HEK293T (cell line): ENCODE results near the gene MYL12B.

Experiments
- CTCF ChIA-PET: fragments of 350-600 bp; formaldehyde crosslinking; extraction: SDS; loops from one replicate; lab custom pipeline; 2021; ENCODE audit warnings: antibody characterized with exemption, inconsistent platforms; lab: Yijun Ruan, JAX
- POLR2A ChIA-PET: fragments of 350-600 bp; formaldehyde crosslinking; extraction: SDS; loops from one replicate; lab custom pipeline; 2020; ENCODE audit warnings: antibody characterized with exemption, inconsistent platforms; lab: Yijun Ruan, JAX
- DNase-seq: peaks from one replicate; pipeline ENCODE4 v3.0.0; 2012; ENCODE audit warnings: mixed read lengths; ENCODE audit errors: extremely low spot score
- ARNT ChIP-seq: fragments of 450-650 bp; IDR thresholded peaks from 2 replicates; pipeline ENCODE4 v1.6.1; 2017; ENCODE audit warnings: mild to moderate bottlenecking
- BHLHE40 ChIP-seq: fragments of 450-650 bp; IDR thresholded peaks from 2 replicates; pipeline ENCODE4 v1.6.1; 2016; ENCODE audit warnings: mild to moderate bottlenecking, moderate library complexity, borderline replicate concordance
- CTBP1 ChIP-seq: fragments of 450-650 bp; IDR thresholded peaks from 2 replicates; pipeline ENCODE4 v1.6.1; 2016; ENCODE audit warnings: borderline replicate concordance
- ELF4 ChIP-seq: fragments of 450-650 bp; IDR thresholded peaks from 2 replicates; pipeline ENCODE4 v1.6.1; 2017; ENCODE audit warnings: antibody characterized with exemption
- FOXA1 ChIP-seq: fragments of 450-650 bp; IDR thresholded peaks from 2 replicates; pipeline ENCODE4 v1.6.1; 2016; ENCODE audit warnings: mild to moderate bottlenecking
- FOXK2 ChIP-seq: fragments of 450-650 bp; IDR thresholded peaks from 2 replicates; pipeline ENCODE4 v1.6.1; 2016; ENCODE audit warnings: mild to moderate bottlenecking
- FOXM1 ChIP-seq: fragments of 450-650 bp; IDR thresholded peaks from 2 replicates; pipeline ENCODE4 v1.6.1; 2017; ENCODE audit warnings: mild to moderate bottlenecking, borderline replicate concordance
- HDGF ChIP-seq: fragments of 450-650 bp; IDR thresholded peaks from 2 replicates; pipeline ENCODE4 v1.6.1; 2017; ENCODE audit warnings: antibody characterized with exemption, borderline replicate concordance
- L3MBTL2 ChIP-seq: fragments of 450-650 bp; conservative IDR thresholded peaks from 2 replicates; pipeline ENCODE4 v1.6.1; 2016; ENCODE audit warnings: mild to moderate bottlenecking
- LEF1 ChIP-seq: fragments of 450-650 bp; IDR thresholded peaks from 2 replicates; pipeline ENCODE4 v1.6.1; 2017; ENCODE audit warnings: mild to moderate bottlenecking, borderline replicate concordance
- NFRKB ChIP-seq: fragments of 450-650 bp; IDR thresholded peaks from 2 replicates; pipeline ENCODE4 v1.6.1; 2016; ENCODE audit warnings: mild to moderate bottlenecking, moderate library complexity
- SP1 ChIP-seq: fragments of 450-650 bp; IDR thresholded peaks from 2 replicates; pipeline ENCODE4 v1.6.1; 2017
- SUZ12 ChIP-seq: fragments of 450-650 bp; IDR thresholded peaks from 2 replicates; pipeline ENCODE4 v1.6.1; 2016; ENCODE audit warnings: mild to moderate bottlenecking
- TARDBP ChIP-seq: fragments of 450-650 bp; IDR thresholded peaks from 2 replicates; pipeline ENCODE4 v1.6.1; 2016
- ZNF384 ChIP-seq: fragments of 450-650 bp; IDR thresholded peaks from 2 replicates; pipeline ENCODE4 v1.6.1; 2016
- TF ChIP-seq, protein P1 (sequence below): fragments of 450-650 bp; IDR thresholded peaks from 2 replicates; pipeline ENCODE4 v1.6.1; 2016

MYL12B gene

DNA sequence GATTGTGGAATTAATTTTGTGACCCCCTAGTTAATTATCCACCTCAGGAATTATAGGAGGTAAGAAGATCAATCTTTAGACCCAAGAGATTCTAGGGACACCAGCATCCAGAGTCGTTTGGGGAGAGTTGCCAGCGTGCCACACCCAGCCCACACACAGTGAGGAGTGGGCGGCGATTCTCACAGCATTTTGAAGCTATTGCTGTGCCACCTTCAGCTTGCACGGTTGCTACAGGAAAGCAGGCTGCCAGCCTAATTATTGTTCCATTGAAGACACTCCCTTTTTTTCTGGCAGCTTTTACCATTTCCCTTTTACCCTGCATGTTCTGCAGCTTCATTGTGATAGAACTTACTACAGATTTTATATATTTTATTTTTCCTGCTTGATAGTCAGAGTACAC, 27.5 kb upstream of the MYL12B start:
- POLR2A ChIA-PET, result interaction anchor here (0.8 kb wide), 1 partner anchor 13 kb away, joined by 3 read pairs; no protein-coding TSS in a partner anchor
- CTCF ChIA-PET, result no interaction called here
- TF ChIP-seq SUZ12, result no peak
- no peak for TF ChIP-seq ZNF384
- no peak for TF ChIP-seq ARNT
- TF ChIP-seq NFRKB, result no peak
- TF ChIP-seq LEF1, result no peak
- TF ChIP-seq L3MBTL2, result no peak
- TF ChIP-seq FOXA1, result no peak
- no peak for TF ChIP-seq ELF4
- TF ChIP-seq, protein P1, sequence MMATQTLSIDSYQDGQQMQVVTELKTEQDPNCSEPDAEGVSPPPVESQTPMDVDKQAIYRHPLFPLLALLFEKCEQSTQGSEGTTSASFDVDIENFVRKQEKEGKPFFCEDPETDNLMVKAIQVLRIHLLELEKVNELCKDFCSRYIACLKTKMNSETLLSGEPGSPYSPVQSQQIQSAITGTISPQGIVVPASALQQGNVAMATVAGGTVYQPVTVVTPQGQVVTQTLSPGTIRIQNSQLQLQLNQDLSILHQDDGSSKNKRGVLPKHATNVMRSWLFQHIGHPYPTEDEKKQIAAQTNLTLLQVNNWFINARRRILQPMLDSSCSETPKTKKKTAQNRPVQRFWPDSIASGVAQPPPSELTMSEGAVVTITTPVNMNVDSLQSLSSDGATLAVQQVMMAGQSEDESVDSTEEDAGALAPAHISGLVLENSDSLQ, result no peak
- no peak for TF ChIP-seq TARDBP
- no peak for TF ChIP-seq FOXM1
- no peak for TF ChIP-seq FOXK2
- TF ChIP-seq HDGF, result no peak
- no peak for TF ChIP-seq SP1
- TF ChIP-seq CTBP1, result no peak
- no peak for TF ChIP-seq BHLHE40
- no peak for DNase-seq

DNA sequence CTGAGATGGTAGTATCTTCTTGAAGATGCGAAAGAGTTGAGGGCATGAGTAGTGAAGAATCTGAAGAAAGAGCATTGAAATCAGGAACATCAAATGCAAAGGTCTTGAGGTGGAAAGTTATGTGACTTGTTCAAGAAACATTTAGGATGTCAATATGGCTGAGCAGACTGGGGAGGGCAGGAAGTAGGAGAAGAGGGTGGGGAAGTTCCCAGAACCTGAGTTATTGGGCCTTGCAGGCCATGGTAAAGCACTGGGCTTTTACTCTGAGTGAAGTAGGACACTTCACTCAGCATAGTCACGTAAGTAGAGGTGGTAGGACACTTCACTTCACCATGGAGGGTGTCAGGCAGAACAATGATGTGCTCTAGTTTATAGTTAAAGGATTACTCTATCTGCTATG, 26.1 kb upstream of the MYL12B start:
- no peak for DNase-seq
- CTCF ChIA-PET, result no interaction called here
- TF ChIP-seq FOXA1 (no peak), CTBP1 (no peak), FOXK2 (no peak), ZNF384 (no peak), TARDBP (no peak), FOXM1 (no peak), ELF4 (no peak), NFRKB (no peak), LEF1 (no peak), HDGF (no peak), SP1 (no peak)
- POLR2A ChIA-PET, result no interaction called here

DNA sequence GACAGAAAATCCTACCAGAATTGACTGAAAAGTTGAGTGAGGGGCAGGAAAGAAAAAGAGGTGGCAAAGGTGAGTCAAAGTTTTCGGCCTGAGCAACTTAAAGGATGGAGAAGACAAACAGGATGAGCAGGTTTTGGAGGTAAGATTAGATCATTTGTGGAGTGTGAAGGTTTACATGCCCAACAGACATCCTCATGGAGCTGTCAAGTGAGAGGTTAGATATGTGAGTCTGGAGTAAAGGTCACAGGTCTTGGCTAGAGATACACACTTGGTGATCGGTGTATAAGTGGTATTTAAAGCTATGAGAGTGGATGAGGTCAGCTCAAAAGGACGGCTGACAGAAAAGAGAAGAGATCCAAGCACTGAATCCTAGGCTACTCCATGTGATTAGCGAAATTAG, 25.5 kb upstream of the MYL12B start:
- no peak for DNase-seq
- CTCF ChIA-PET, result no interaction called here
- TF ChIP-seq LEF1 (no peak), FOXA1 (no peak), SUZ12 (no peak), SP1 (no peak), HDGF (no peak), FOXM1 (no peak), TARDBP (no peak), NFRKB (no peak), ARNT (no peak), BHLHE40 (no peak), ELF4 (no peak)
- TF ChIP-seq, protein P1, result no peak
- POLR2A ChIA-PET, result no interaction called here

GRCh38 chr18:3238742-3239141, 23.2 kb upstream of the MYL12B start:
- CTCF ChIA-PET, result interaction anchor here (0.6 kb wide), 1 partner anchor 652 kb away, joined by 3 read pairs; no protein-coding TSS in a partner anchor
- TF ChIP-seq L3MBTL2 (no peak), FOXM1 (no peak), ARNT (no peak), FOXK2 (no peak), NFRKB (no peak), ZNF384 (no peak), LEF1 (no peak), TARDBP (no peak), ELF4 (no peak), SUZ12 (no peak), FOXA1 (no peak), BHLHE40 (no peak), CTBP1 (no peak), SP1 (no peak), HDGF (no peak)
- TF ChIP-seq, protein P1, result no peak
- POLR2A ChIA-PET, result no interaction called here
- no peak for DNase-seq

DNA sequence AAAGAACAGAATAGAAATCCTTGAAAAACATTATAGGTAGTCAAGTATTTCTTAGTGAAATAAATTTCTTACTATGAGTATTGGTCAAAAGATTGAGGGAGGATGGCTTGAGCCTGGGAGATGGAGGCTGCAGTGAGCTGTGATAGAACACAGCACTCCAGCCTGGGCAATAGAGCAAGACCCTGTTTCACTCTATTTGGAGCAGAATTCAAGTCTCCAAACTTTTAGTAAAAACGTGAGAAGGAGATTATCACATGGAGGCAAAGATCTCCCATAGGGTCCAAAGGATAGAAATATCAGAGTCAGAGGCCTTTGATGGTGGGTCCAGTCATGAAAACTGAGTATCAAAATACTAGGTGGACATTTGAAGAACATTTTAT, 16.8 kb upstream of the MYL12B start:
- CTCF ChIA-PET, result interaction anchor here (1.0 kb wide), 1 partner anchor 182 kb away, joined by 3 read pairs; no protein-coding TSS in a partner anchor
- POLR2A ChIA-PET, result no interaction called here
- no peak for DNase-seq
- TF ChIP-seq ARNT, result no peak

- peak; percentile 64 for DNase-seq
- TF ChIP-seq LEF1 (no peak), FOXA1 (no peak), ARNT (no peak), FOXK2 (no peak), ZNF384 (no peak), SUZ12 (no peak), BHLHE40 (no peak), CTBP1 (no peak), SP1 (no peak), HDGF (no peak), ELF4 (no peak), TARDBP (no peak)
- TF ChIP-seq, protein P1, result no peak
- POLR2A ChIA-PET, result interaction anchor here (0.9 kb wide), 1 partner anchor 336 kb away, joined by 3 read pairs; no protein-coding TSS in a partner anchor
- CTCF ChIA-PET, result interaction anchor here (0.5 to 1.5 kb wide), 7 partner anchors 54 to 313 kb away, joined by 3 to 4 read pairs (median 3); no protein-coding TSS in a partner anchor
These were observed 15.9 kb upstream of the MYL12B start for GRCh38 chr18:3245853-3246634.
